Bronchial epithelial cell (primary cell): ENCODE results near the gene ZNF726. TPM values are rescaled to one million over a fixed set of nuclear protein-coding genes. Genes with fewer than 3 reads are reported as not detected.

ENCODE experiments used
- DNase-seq: peaks from one replicate; pipeline ENCODE4 v3.0.0-alpha.2; 2010; ENCODE audit warnings: low read depth
- FAIRE-seq: peaks from 2 replicates; lab custom pipeline; 2011; peaks lifted over from hg19 to GRCh38; lab: Jason Lieb, UNC
- H3K27me3 ChIP-seq: 2 replicates; pipeline ENCODE4 v1.5.1; 2011; ENCODE audit warnings: low read length; ENCODE audit not compliant: control insufficient read depth, insufficient read depth
- H3K36me3 ChIP-seq: 2 replicates; pipeline ENCODE4 v1.5.1; 2011; ENCODE audit warnings: low read length; ENCODE audit not compliant: control insufficient read depth, insufficient read depth
- H3K4me3 ChIP-seq: 2 replicates; pipeline ENCODE4 v1.5.1; 2011; ENCODE audit warnings: mild to moderate bottlenecking, low read depth, low read length, control low read depth
- total RNA-seq: library from RNA; depleted of rRNA; stranded (reverse); fragments of >200 nt; gene quantifications from 2 replicates; pipeline ENCODE4 v1.2.1, GENCODE V29; 2014
- TF ChIP-seq, protein P1 (sequence below): IDR thresholded peaks from 2 replicates; pipeline ENCODE4 v1.5.1; 2011; ENCODE audit warnings: mild to moderate bottlenecking, moderate library complexity, low read length, control low read depth, inconsistent platforms; ENCODE audit not compliant: insufficient read depth, severe bottlenecking

ZNF726 gene
- total RNA-seq, 1 donor from 2014 or later: 0.79 TPM

DNA sequence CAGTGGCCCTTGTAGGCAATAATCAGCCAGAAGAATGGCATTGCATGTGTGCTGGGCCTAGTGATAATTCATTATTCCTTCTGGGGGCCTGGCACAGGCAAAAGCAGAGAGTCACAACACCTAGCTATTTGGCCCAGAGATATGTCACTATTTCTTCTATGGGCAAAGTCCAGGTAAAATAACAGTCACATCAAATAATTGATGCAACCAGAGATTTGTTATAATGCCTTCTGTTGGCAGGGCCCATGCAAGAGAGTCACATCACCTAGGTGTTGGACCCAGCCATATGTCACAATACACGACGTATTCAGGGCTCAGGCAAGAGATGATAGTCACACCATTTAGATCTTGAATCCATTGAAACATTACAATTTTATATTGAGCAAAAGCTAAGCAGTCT is 66.1 kb downstream of the ZNF726 start:
- H3K36me3 ChIP-seq: no peaks in the 10 kb centered on the region
- DNase-seq: no peak
- no peaks in the 10 kb centered on the region for H3K27me3 ChIP-seq
- TF ChIP-seq, protein P1, sequence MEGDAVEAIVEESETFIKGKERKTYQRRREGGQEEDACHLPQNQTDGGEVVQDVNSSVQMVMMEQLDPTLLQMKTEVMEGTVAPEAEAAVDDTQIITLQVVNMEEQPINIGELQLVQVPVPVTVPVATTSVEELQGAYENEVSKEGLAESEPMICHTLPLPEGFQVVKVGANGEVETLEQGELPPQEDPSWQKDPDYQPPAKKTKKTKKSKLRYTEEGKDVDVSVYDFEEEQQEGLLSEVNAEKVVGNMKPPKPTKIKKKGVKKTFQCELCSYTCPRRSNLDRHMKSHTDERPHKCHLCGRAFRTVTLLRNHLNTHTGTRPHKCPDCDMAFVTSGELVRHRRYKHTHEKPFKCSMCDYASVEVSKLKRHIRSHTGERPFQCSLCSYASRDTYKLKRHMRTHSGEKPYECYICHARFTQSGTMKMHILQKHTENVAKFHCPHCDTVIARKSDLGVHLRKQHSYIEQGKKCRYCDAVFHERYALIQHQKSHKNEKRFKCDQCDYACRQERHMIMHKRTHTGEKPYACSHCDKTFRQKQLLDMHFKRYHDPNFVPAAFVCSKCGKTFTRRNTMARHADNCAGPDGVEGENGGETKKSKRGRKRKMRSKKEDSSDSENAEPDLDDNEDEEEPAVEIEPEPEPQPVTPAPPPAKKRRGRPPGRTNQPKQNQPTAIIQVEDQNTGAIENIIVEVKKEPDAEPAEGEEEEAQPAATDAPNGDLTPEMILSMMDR: no peak
- no peak for FAIRE-seq
- no peak overlapping the region for H3K4me3 ChIP-seq

DNA sequence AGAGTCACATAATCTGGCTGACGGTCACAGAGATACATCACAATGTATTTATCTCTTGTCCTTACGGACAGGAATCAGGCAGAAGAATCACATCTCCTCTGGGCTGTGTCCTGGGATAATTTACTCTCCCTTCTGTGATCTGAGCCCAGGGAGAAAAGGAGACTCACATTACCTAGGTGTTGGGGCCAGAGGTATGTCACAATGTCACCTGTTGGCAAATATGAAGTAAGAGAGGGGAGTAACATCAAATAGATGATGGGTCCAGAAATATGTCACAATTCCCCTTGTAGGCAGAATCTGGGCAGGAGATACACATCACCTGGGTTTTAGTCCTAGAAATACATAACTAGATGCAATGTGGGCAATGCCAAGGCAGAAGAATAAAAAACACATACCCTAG is 67.2 kb downstream of the ZNF726 start:
- no peak overlapping the region for H3K4me3 ChIP-seq
- H3K27me3 ChIP-seq: no peaks in the 10 kb centered on the region
- DNase-seq (no peak), FAIRE-seq (no peak)
- TF ChIP-seq, protein P1: no peak
- no peaks in the 10 kb centered on the region for H3K36me3 ChIP-seq

DNA sequence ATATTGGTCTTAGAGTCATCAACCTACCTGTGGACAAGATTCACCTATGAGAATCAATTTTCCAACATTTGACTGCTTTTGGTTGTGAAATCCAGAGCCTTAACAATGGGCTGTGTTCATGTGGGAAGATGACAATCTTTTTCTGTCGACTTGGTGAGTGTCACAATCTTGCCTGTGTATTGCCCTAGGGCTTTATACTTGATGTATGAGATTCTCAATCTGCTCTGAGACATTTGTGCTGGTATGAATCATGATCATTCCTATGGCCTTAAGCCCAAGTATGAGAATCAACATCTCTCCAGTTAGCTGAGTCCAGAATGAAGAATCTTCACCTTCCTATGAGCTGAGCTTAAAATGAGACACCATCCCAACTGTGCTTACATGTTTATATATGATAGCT is 68.7 kb downstream of the ZNF726 start:
- TF ChIP-seq, protein P1: no peak
- FAIRE-seq (no peak), DNase-seq (peak; percentile 69)
- no peaks in the 10 kb centered on the region for H3K27me3 ChIP-seq
- no peaks in the 10 kb centered on the region for H3K36me3 ChIP-seq
- no peak overlapping the region for H3K4me3 ChIP-seq

Other genes with a start within 250 kb of the ZNF726 start
- 7.4 and 8.3 TPM in 2 replicates for gene ZNF675, start 227.7 kb upstream of the ZNF726 start, total RNA-seq
- 1.1 and 1.2 TPM in 2 replicates for gene ZNF681, start 156.0 kb upstream of the ZNF726 start, total RNA-seq
- 7.4 and 9.6 TPM in 2 replicates for gene ZNF254, start 172.3 kb downstream of the ZNF726 start, total RNA-seq